ENCODE data around the gene ARMH4. TPM values are rescaled to one million over a fixed set of nuclear protein-coding genes. Genes with fewer than 3 reads are reported as not detected.

The ARMH4 gene
- total RNA-seq, 1 donor from 2014 or later = not detected

DNA sequence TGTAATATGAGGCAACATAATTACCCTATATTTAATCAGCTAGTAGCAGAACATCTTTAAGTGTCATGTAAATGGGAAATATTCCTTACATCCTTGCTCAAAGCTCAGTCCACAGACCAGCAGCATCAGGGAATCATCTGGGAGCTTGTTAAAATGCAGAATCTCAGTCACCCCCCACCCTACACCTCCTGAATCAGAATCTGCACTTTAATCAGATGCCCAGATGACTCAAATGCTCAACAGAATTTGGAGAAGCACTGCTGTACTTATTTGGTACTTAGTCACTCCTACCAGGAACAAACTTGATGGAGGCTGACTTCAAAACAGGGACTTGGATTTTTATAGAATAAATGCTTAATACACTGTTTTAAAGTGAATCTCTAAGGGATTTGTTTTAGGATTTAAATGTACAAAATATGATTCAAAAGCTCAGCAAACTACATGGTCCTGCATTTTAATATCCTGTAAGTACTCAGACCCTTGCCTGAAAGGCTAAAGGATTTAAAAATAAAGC, 96.5 kb downstream of the ARMH4 start:
- Mint-ChIP-seq H3K4me1 (ENCODE audit: low read depth) (no peaks in the 10 kb centered on the region), H3K27me3 (ENCODE audit: insufficient read depth) (no peaks in the 10 kb centered on the region), H3K36me3 (ENCODE audit: low read depth) (no peaks in the 10 kb centered on the region), H3K9me3 (no peaks in the 10 kb centered on the region), H3K4me3 (no peak overlapping the region), H3K27ac (no peak overlapping the region)
- intact Hi-C loops (cut with micrococcal nuclease) = no loop called here
- DNase-seq (ENCODE audit: low spot score) = no peak

- Mint-ChIP-seq H3K4me3 (no peak overlapping the region), H3K4me1 (ENCODE audit: low read depth) (no peaks in the 10 kb centered on the region), H3K27me3 (ENCODE audit: insufficient read depth) (no peaks in the 10 kb centered on the region), H3K27ac (no peak overlapping the region), H3K36me3 (ENCODE audit: low read depth) (no peaks in the 10 kb centered on the region), H3K9me3 (no peaks in the 10 kb centered on the region)
- intact Hi-C loops (cut with micrococcal nuclease) = no loop called here
- DNase-seq (ENCODE audit: low spot score) = no peak
Observed at GRCh38 chr14:58054100-58054499, 97.9 kb downstream of the ARMH4 start.

DNA sequence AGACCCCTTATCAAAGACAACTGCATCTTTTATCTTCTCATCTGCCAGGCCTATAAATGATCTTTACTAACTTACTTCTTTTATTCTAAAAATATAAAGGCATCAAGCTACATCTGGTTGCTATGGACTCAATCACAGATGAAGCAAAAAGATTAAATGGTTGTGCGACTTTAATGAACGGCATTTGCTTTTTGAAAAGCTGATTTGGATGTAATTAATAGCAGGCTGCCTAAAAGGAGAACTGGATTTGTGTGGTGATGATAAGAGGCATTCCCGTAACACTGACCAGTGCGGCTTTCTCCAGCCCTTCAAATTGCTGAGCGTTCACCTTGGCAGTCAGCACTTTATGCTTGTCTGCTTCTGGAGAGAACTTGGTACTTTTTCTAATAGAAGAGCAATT, 103.8 kb downstream of the ARMH4 start:
- Mint-ChIP-seq H3K4me1 (ENCODE audit: low read depth) (no peaks in the 10 kb centered on the region), H3K9me3 (no peaks in the 10 kb centered on the region), H3K27ac (no peak overlapping the region), H3K4me3 (no peak overlapping the region), H3K36me3 (ENCODE audit: low read depth) (no peaks in the 10 kb centered on the region), H3K27me3 (ENCODE audit: insufficient read depth) (peaks cover 2% of the 10 kb centered on the region)
- no peak for DNase-seq (ENCODE audit: low spot score)
- intact Hi-C loops (cut with micrococcal nuclease) = no loop called here

- no peak for DNase-seq (ENCODE audit: low spot score)
- H3K36me3 Mint-ChIP-seq (ENCODE audit: low read depth) = no peaks in the 10 kb centered on the region
- H3K27me3 Mint-ChIP-seq (ENCODE audit: insufficient read depth) = peaks cover 3% of the 10 kb centered on the region
- H3K4me1 Mint-ChIP-seq (ENCODE audit: low read depth) = no peaks in the 10 kb centered on the region
- no peak overlapping the region for H3K4me3 Mint-ChIP-seq
- no peak overlapping the region for H3K27ac Mint-ChIP-seq
- intact Hi-C loops (cut with micrococcal nuclease) = no loop called here
- no peaks in the 10 kb centered on the region for H3K9me3 Mint-ChIP-seq
Observed at GRCh38 chr14:58027904-58028303, 124.1 kb downstream of the ARMH4 start.

GRCh38 chr14:58026967-58027366, 125.0 kb downstream of the ARMH4 start:
- intact Hi-C loops (cut with micrococcal nuclease) = no loop called here
- Mint-ChIP-seq H3K9me3 (no peaks in the 10 kb centered on the region), H3K27me3 (ENCODE audit: insufficient read depth) (peaks cover 3% of the 10 kb centered on the region), H3K36me3 (ENCODE audit: low read depth) (no peaks in the 10 kb centered on the region), H3K4me1 (ENCODE audit: low read depth) (no peaks in the 10 kb centered on the region), H3K27ac (no peak overlapping the region), H3K4me3 (no peak overlapping the region)
- DNase-seq (ENCODE audit: low spot score) = no peak

DNA sequence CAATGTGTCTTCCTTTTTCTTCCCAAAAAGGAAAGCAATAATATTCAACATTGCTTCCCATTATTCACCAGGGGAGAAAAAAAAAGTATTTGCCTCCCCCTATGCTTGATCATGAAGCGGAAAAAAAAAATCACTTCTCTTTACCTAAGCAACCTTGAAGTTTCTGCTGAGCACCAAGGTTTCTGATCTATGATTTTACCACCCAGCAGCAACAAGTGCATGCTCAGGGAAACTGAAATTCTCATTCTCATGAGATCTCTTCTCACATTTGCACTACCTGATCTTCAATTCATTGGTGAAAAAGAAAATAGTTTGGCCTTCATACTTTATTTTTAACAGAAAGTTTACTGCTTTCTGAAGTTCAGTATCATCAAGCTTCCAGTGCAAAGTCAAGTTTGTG, 125.8 kb downstream of the ARMH4 start:
- Mint-ChIP-seq H3K27me3 (ENCODE audit: insufficient read depth) (peaks cover 3% of the 10 kb centered on the region), H3K27ac (no peak overlapping the region), H3K4me3 (no peak overlapping the region), H3K36me3 (ENCODE audit: low read depth) (no peaks in the 10 kb centered on the region), H3K9me3 (no peaks in the 10 kb centered on the region), H3K4me1 (ENCODE audit: low read depth) (no peaks in the 10 kb centered on the region)
- DNase-seq (ENCODE audit: low spot score) = no peak
- intact Hi-C loops (cut with micrococcal nuclease) = no loop called here

GRCh38 chr14:58014778-58015177, 137.2 kb downstream of the ARMH4 start:
- DNase-seq (ENCODE audit: low spot score) = no peak
- H3K27ac Mint-ChIP-seq = no peak overlapping the region
- intact Hi-C loops (cut with micrococcal nuclease) = no loop called here
- no peaks in the 10 kb centered on the region for H3K9me3 Mint-ChIP-seq
- H3K4me1 Mint-ChIP-seq (ENCODE audit: low read depth) = no peaks in the 10 kb centered on the region
- no peak overlapping the region for H3K4me3 Mint-ChIP-seq
- peaks cover 2% of the 10 kb centered on the region for H3K27me3 Mint-ChIP-seq (ENCODE audit: insufficient read depth)
- H3K36me3 Mint-ChIP-seq (ENCODE audit: low read depth) = no peaks in the 10 kb centered on the region

DNA sequence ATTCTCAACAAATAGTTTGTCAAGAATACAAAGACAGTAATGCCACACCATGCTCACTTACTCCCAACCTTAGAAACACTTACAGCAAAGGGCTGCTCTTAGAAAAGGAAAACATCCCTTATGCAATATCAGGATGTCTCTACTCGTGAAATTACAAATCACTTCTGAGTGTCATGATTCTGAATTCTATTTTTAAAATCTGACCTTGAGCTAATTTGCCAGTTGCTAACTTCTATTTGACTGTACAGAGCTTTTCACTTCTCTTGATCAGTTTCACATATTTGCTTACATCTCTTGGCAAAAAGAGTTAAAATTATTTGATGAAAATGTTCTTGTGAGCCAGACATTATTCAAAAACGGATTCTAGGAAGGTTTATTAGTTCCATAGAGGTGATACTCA, 149.4 kb downstream of the ARMH4 start:
- no peaks in the 10 kb centered on the region for H3K27me3 Mint-ChIP-seq (ENCODE audit: insufficient read depth)
- intact Hi-C loops (cut with micrococcal nuclease) = no loop called here
- H3K9me3 Mint-ChIP-seq = no peaks in the 10 kb centered on the region
- H3K36me3 Mint-ChIP-seq (ENCODE audit: low read depth) = no peaks in the 10 kb centered on the region
- H3K27ac Mint-ChIP-seq = no peak overlapping the region
- H3K4me1 Mint-ChIP-seq (ENCODE audit: low read depth) = no peaks in the 10 kb centered on the region
- DNase-seq (ENCODE audit: low spot score) = no peak
- no peak overlapping the region for H3K4me3 Mint-ChIP-seq

DNA sequence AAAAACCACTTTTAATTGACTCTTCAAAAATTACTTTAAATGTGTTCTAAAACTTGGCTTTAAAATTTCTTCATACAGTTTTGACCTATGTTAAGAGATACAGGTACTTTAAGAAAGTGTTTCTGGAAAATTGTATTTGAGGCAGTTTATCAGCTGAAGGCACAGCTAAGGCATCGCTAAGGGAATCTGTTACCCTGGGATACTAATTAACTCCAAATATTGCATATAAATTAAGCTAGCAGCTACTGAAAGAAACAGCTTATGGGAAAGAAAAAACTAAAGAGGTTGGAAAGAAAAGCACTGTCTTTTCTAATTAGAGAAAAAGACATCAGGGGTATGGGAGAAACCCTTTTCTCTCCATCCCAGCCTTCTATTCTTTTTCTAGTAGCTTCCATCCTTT, 152.0 kb downstream of the ARMH4 start:
- no peaks in the 10 kb centered on the region for H3K4me1 Mint-ChIP-seq (ENCODE audit: low read depth)
- H3K27ac Mint-ChIP-seq = no peak overlapping the region
- DNase-seq (ENCODE audit: low spot score) = no peak
- no peaks in the 10 kb centered on the region for H3K36me3 Mint-ChIP-seq (ENCODE audit: low read depth)
- no peak overlapping the region for H3K4me3 Mint-ChIP-seq
- no peaks in the 10 kb centered on the region for H3K9me3 Mint-ChIP-seq
- intact Hi-C loops (cut with micrococcal nuclease) = no loop called here
- no peaks in the 10 kb centered on the region for H3K27me3 Mint-ChIP-seq (ENCODE audit: insufficient read depth)

DNA sequence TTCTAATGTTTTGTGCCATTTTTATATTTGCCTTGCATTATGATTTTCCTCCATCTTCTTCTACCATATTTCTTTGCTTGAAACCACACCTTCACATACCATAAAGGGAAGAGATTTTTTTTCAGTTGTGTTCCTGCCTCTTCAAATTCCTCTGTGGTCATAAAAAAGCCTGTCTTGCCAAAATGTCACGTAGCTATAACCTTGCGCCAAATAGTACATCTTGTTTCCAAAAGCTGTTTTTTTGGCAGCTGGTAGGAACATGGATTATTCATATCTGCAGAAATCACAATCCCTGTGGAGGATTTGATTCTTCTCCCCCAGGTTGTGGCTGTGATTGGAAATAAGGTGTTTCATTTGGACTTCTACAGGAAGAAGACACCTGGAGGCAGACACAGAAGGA, 152.5 kb downstream of the ARMH4 start:
- intact Hi-C loops (cut with micrococcal nuclease) = no loop called here
- DNase-seq (ENCODE audit: low spot score) = no peak
- H3K9me3 Mint-ChIP-seq = no peaks in the 10 kb centered on the region
- no peaks in the 10 kb centered on the region for H3K36me3 Mint-ChIP-seq (ENCODE audit: low read depth)
- no peaks in the 10 kb centered on the region for H3K27me3 Mint-ChIP-seq (ENCODE audit: insufficient read depth)
- no peaks in the 10 kb centered on the region for H3K4me1 Mint-ChIP-seq (ENCODE audit: low read depth)
- H3K4me3 Mint-ChIP-seq = no peak overlapping the region
- H3K27ac Mint-ChIP-seq = no peak overlapping the region

DNA sequence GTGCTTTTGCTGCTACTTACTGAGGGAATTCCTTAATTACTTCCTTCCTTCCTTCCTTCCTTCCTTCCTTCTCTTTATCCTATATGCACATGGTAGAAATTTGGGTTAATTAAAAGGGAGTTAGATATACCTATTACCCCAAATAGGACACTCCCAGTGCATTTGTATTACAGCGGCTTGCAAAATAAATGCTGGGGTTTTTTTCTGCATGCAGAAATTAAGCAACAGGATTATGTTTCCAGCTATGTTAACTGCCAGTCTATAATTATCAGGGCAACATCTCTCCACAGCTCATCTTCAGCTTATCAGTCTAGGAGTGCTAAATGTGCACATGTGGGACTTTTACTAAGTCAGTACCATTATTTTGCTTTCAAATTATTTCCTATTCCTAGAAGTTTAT, 153.2 kb downstream of the ARMH4 start:
- Mint-ChIP-seq H3K27ac (no peak overlapping the region), H3K4me3 (no peak overlapping the region), H3K9me3 (no peaks in the 10 kb centered on the region), H3K27me3 (ENCODE audit: insufficient read depth) (no peaks in the 10 kb centered on the region), H3K36me3 (ENCODE audit: low read depth) (no peaks in the 10 kb centered on the region), H3K4me1 (ENCODE audit: low read depth) (no peaks in the 10 kb centered on the region)
- intact Hi-C loops (cut with micrococcal nuclease) = no loop called here
- no peak for DNase-seq (ENCODE audit: low spot score)

DNA sequence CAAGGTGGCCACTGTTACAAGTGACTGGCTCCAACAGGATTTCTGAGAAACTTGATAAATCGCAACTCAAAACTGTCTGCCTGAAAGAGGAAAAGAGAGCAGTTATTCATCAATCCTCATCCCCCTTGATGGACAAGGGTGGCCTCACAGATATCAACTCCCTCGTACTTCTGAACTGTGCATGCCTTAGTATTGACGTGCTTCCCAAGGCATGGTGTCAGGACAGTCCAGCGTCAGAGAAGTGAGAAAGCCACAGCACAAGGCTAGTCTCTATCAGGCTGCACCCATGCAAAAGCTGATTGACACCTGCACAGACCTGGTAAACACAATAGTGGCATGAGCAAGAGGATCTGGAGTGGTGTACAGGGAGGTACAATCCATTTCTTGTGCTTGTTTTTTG, 160.7 kb downstream of the ARMH4 start:
- no peaks in the 10 kb centered on the region for H3K36me3 Mint-ChIP-seq (ENCODE audit: low read depth)
- intact Hi-C loops (cut with micrococcal nuclease) = no loop called here
- H3K27me3 Mint-ChIP-seq (ENCODE audit: insufficient read depth) = peaks cover 2% of the 10 kb centered on the region
- DNase-seq (ENCODE audit: low spot score) = no peak
- no peaks in the 10 kb centered on the region for H3K9me3 Mint-ChIP-seq
- H3K4me3 Mint-ChIP-seq = no peak overlapping the region
- H3K27ac Mint-ChIP-seq = no peak overlapping the region
- H3K4me1 Mint-ChIP-seq (ENCODE audit: low read depth) = no peaks in the 10 kb centered on the region

GRCh38 chr14:57988445-57988844, 163.6 kb downstream of the ARMH4 start:
- peaks cover 2% of the 10 kb centered on the region for H3K27me3 Mint-ChIP-seq (ENCODE audit: insufficient read depth)
- DNase-seq (ENCODE audit: low spot score) = no peak
- no peak overlapping the region for H3K27ac Mint-ChIP-seq
- intact Hi-C loops (cut with micrococcal nuclease) = no loop called here
- no peak overlapping the region for H3K4me3 Mint-ChIP-seq
- H3K9me3 Mint-ChIP-seq = no peaks in the 10 kb centered on the region
- H3K36me3 Mint-ChIP-seq (ENCODE audit: low read depth) = no peaks in the 10 kb centered on the region
- no peaks in the 10 kb centered on the region for H3K4me1 Mint-ChIP-seq (ENCODE audit: low read depth)

DNA sequence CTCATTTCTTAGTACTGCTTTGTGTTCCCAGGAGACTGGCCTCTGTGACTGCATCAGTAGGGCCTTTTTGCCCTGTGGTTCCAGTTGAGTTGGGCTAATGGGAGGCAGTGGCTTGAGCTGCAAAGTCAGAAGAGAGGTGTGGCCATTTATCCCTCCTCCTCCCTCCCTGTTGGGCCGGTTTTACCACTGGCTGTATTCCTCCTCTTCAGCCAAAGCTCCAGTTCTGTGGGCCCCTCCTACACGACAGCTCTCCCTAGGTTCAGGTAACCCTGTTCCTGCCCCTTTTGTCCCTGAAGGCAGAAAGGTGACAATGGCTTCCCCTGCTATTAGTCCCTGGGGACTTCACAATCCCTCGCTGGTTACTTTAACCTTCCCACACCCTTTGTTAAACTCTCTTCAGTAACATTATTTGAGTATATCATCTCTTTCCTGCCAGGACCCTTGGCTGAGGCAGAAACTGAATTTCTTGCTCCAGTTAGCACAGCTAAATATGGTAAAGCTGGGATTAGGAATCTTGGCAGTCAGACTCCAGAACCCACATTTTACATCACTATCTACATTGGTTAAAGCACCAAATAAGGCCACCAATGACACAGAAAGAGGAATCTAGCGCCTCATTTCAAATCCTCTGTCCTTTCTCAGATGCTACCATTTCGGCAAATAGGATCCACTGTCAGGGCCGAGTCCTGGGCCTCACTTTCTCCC, 164.3 kb downstream of the ARMH4 start:
- Mint-ChIP-seq H3K4me1 (ENCODE audit: low read depth) (no peaks in the 10 kb centered on the region), H3K4me3 (no peak overlapping the region), H3K27ac (no peak overlapping the region), H3K36me3 (ENCODE audit: low read depth) (no peaks in the 10 kb centered on the region), H3K27me3 (ENCODE audit: insufficient read depth) (no peaks in the 10 kb centered on the region), H3K9me3 (no peaks in the 10 kb centered on the region)
- DNase-seq (ENCODE audit: low spot score) = no peak
- intact Hi-C loops (cut with micrococcal nuclease) = no loop called here

All from activated T-helper 1 cell treated with anti-CD3 and anti-CD28 coated beads, Interleukin-12 subunit alpha, Interleukin-12 subunit beta, Interleukin-2, Interleukin-4 antibody, amounts not matched to agents 30 ng/mL and 10 ng/mL and 1 ng/mL, durations not matched to agents 14 hours and 24 hours and 36 hours (primary cell).